Inflammatory macrophage treated with lipopolysaccharide for 1 hour (primary cell): ENCODE measurements around the gene PLEKHO2.
"Not testable (repeated sequence)": the region's sequence is repeated elsewhere in the genome, so short reads cannot be mapped to it uniquely, and the experiment has no call there.

Experiments used
- DNase-seq, 2 donors: peaks; one replicate each; pipeline ENCODE4 v3.0.0-alpha.2; 2020 to 2022

Gene PLEKHO2, protein sequence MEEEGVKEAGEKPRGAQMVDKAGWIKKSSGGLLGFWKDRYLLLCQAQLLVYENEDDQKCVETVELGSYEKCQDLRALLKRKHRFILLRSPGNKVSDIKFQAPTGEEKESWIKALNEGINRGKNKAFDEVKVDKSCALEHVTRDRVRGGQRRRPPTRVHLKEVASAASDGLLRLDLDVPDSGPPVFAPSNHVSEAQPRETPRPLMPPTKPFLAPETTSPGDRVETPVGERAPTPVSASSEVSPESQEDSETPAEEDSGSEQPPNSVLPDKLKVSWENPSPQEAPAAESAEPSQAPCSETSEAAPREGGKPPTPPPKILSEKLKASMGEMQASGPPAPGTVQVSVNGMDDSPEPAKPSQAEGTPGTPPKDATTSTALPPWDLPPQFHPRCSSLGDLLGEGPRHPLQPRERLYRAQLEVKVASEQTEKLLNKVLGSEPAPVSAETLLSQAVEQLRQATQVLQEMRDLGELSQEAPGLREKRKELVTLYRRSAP

DNA sequence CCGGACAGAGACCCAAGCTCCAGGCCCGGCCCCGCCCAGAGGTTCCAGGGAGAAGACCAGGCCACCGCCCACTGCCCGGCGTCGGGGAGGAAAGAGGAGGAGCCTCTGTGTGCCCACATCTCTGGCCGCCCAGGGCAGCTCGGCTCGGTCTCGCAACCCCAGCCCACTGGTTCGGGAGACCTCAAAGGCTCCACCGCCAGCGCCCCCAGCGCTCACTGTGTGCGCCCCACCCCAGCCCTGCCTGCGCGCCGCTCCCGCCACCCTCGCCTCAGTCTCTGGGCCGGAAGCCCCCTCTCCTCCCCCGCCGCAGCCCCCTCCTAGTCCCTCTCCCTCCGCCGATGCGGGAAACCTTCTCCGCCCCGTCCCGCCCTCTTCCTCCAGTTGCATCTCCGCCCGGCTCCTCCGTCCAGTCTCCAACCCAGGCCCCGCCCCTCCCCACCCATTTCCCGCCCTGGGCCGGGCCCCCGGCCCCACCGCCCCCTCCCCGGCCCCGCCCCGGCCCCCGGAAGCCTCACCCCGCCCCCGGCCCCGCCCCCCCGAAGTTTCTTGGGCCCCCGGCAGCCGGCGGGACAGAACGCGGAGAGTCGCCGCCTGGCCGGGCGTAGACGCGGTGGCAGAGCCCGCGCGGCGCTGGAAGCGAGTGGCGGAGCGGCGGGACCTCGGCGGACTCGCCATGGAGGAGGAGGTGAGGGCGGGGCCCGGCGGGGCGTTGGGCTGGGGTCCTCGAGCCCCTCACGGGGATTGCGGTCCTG lies at the start of gene PLEKHO2:
Gene PLEKHO2, plus strand, starts transcription at position 572 of the 752 bp plus-strand sequence. Its CDS starts 102 bp downstream, at position 674.
- peak; percentile 93 to 96 for DNase-seq

DNA sequence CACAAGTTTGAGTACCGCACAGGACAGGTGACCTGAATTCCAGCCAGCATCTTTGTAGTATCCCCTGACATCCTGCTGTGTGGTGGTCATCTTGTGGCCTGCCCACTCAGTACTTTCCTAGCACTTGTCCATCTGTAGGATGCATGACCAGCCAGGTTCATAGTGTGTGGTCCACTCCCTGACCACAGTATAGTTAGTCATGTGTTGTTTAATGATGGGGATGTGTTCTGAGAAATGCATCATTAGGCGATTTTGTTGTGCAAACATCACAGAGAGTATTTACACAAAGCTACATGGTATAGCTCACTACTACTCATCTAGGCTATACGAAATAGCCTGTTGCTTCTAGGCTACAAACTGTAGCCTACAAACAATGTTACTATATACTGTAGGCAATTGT lies 49.4 kb upstream of the PLEKHO2 start:
- DNase-seq: no peak

DNA sequence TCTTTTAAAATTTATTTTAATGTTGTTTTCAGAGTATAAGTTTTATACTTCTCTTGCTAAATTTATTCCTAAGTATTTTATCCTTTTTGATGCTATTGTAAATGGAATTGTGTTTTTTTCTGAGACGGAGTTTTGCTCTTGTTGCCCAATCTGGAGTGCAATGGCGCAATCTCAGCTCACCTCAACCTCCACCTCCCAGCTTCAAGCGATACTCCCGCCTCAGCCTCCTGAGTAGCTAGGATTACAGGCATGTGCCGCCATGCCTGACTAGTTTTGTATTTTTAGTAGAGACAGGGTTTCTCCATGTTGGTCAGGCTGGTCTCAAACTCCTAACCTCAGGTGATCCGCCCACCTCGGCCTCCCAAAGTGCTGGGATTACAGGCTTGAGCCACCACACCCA lies 46.4 kb upstream of the PLEKHO2 start:
- not testable (repeated sequence) for DNase-seq

DNA sequence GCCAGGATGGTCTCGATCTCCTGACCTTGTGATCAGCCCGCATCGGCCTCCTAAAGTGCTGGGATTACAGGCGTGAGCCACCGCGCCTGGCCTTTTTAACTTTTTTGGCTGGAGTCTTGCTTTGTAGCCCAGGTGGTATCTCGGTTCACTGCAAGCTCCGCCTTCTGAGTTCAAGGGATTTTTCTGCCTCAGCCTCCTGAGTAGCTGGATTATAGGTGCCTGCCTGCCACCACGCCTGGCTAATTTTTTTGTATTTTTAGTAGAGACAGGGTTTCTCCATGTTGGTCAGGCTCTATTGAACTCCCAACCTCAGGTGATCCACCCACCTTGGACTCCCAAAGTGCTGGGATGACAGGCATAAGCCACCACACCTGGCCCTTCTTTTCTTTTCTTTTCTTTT lies 45.8 kb upstream of the PLEKHO2 start:
- not testable (repeated sequence) for DNase-seq

DNA sequence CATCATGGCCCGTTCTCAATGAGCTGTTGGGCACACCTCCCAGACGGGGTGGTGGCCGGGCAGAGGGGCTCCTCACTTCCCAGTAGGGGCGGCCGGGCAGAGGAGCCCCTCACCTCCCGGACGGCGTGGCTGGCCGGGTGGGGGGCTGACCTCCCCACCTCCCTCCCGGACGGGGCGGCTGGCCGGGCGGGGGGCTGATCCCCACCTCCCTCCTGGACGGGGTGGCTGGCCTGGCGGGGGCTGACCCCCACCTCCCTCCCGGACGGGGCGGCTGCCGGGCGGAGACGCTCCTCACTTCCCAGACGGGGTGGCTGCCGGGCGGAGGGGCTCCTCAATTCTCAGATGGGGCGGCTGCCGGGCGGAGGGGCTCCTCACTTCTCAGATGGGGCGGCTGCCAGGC lies 42.8 kb upstream of the PLEKHO2 start:
- not testable (repeated sequence) for DNase-seq

DNA sequence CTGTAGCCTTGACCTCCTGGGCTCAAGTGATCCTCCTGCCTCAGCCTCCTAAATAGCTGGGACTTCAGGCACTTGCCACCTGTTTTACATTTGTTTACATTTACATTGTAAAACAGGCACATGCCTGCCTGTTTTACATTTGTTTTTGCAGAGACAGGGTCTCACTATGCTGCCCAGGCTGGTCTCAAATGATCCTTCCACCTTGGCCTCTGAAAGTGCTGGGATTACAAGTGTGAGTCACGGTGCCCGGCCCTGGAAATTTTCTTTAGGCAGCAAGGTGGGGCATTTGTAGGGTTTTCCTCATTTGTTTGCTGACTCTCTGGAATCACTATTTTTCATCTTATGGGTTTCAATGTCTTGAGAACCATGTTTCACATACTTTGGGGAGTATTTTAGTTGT lies 41.2 kb upstream of the PLEKHO2 start:
- DNase-seq: peak in 1 of 2 donors; percentile 10

DNA sequence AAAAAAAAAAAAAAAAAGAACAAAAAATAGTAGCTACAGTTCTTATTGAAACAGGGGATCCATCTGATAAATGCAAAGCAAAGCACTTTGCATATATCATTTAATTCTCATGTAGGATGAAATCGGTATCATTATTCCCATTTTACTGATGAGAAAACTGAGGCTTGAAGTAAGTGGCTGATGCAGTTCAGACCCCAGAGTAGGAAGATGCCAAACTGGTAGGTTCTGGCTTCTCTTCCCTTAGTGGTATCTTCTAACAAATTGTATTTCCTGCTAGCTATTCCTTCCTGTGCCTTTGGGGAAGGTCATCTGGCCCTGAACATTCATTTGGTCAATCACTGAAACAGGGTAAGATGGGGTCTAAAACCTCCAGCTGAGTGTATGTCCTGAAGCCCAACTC lies 38.2 kb upstream of the PLEKHO2 start:
- DNase-seq: no peak

DNA sequence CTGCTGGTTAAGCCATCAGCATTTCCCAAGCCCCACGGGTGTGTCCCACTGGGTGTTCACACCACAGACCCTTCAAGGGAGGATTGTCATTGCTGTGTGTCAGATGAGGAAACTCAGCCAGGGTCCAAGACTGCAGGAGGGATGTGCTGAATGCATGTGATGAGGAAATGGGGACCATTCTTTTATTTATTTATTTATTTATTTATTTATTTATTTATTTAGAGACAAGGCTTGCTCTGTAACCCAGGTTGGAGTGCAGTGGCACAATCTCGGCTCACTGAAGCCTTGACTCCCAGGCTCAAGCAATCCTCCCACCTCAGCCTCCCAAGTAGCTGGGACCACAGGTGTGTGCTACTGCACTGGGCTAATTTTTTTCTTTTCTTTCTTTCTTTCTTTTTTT lies 37.1 kb upstream of the PLEKHO2 start:
- DNase-seq: no peak

DNA sequence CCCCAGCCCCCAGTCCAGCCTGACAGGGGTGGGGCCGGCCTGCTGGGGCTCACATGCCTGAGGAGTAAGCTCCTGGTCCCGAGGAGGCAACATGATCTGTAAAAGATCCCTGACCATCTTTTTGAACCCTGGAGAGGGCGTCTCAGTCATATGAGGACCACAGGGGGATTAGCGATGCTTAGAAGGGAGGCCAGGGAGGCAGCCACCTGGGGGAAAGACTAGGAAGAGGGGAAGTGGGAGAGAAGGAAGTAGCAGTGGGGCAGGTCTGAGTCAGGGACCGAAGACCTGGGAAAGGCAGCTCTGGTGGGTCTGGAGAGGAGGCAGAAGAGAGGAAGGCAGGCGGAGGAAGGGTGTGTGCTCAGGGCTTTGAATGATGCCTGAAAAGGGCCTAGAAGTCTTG lies 35.2 kb upstream of the PLEKHO2 start:
- DNase-seq: no peak

DNA sequence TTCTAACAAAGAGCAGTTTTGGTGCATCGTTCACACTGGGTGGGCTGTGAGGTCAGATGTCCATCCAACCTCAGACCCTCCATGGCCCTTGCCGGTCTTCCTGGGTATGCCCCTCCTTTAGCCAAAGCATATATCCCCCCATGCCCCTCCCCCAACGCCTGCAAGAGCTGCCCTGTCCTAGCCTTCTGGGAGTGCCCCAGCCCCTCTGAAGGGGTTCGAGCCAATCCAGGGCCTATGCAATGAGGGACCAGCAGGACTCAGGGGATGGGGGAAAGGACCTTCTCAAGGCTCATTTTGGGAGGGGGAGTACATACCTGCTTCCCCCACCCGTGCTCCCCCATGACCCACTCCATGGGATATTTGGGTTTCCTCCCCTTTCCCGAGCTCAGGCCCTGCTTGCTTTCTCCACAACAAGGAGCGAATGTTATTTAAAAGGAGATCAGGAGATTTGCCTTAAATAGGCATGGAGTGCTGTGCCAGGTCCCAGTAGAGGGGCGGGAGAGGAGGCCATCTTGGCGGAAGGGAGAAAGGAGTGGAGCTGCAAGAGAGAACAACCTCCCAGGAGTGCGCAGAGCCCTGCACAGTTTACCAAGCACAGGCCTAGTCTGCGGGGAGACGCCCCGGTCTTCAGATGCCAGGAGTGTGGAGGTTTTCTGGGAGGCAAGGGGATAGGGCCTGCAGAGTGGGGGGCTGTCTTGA lies 34.5 kb upstream of the PLEKHO2 start:
- no peak for DNase-seq

DNA sequence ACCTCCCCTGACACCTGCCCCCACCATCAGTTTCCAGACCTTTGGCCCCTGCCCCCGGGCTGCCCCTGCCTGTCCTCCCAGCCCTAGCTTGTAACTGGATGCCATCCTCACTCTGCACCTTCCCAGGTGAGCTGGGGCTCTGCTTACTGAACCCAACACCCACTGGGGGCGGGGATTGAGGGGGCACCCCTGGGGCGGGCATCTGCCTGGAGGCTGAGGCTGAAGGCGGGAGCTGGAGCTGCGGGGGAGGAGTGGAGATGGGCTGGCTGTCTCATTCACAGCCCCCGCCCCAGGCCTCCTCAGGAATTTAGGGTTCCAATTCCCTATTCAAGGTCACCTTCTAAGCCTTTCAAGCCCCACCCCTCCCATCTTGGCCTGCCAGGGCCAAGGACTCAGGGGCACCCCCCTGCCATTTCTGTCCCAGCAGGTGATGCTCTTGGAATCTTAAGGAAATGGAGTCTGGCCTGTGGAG lies 33.9 kb upstream of the PLEKHO2 start:
- no peak for DNase-seq

DNA sequence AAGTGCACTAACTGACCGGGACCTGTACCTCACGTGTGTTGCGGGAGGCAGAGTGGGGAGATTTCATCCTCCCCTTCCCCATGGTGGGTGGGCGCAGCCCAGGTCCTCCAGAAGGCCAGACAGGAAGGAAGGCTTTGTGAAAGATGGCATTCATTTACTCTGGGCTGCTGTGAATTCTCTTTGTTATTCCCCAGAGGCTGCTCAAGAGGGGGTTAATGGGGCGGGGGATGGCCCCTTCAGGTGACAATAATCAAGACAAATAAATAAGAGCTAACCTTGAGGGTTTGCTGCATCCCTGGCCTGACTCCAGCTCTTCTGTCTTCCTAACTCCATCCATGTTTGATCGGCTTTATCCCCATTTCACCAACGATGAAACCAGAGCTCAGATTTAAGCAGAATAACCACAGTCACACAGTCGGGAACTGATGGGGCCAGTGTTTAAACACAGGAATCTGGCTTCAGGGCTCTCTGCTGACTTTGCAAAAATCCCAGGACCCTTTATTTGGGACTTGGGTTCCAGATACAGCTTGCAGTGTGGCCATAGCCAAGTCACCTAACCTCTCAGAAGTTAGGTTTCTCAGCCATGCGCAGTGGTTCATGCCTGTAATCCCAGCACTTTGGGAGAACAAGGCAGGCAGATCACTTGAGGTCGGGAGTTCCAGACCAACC lies 32.8 kb upstream of the PLEKHO2 start:
- no peak for DNase-seq

DNA sequence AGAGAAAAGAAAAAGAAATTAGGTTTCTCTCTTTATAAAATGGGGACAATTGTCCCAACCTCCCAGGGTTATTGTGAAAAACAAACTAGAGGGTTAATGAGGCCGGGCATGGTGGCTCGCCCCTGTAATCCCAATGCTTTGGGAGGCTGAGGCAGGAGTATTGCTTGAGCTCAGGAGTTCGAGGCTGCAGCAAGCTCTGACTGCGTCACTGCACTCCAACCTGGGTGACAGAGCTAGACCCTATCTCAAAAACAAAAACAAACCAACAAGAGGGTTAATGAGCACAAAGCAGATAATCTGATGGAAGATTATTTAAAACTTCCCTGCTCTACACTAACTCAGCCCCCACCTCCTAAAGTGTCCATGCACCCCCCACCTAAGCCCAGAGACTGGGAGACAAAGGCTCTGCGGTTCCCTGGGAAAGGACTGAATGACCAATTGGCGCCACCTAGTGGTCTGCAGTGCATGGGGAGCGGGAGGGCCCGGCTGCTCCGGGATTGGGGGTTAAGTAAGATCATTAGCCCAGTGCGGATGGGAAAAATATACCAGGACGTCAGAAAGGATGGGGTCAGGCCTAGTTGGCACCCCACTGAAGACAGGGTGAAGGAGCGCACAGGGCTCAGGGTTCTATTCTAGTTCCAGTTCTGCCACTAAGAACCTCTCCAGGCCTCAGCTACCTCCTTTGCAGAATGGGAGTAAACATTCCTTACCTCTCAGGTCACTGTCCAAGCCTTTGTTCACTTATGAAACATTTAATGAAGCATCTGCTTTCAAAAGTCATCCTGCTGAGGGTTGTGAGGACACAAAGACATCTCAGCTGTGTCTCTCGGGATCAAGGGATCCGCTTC lies 31.8 kb upstream of the PLEKHO2 start:
- DNase-seq: peak; percentile 38 to 88

DNA sequence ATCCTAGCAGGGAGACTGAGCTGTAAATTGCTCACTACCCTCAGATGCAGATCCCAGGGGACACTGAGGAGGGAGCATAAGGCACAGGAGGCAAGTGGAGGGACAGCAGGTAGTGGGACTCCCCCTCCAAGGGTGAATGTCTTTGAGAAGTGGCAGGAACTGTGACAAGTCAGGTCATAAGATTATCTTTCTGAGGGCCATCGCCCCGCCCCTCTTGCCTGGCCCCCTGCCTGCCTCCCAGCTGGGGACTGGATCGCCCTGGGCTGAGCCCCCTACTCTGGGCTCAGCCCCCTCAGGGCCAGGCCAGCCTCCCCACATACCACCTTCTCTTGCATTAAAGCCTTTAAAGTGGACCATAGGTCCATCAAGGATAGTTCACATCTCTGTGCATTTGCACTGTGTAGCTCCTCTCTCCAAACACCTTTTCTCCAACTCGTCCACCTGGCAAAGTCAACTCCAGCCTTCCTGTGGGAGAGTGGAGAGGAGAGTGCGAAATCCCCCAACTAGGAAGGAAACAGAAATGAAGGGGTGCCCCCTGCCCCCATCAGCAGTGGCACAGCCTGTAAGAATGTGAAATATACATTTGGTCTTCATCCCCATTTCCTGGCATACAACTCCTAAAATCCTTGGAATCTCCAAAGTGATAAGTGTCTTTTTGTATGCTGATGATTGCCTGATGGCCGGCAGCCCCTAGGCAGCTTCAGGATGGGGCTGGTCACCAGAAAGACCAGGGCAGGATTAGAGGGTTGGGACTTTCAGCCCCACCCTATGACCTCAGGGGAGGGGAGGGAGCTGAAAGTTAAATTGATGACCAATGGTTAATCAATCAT lies 31.0 kb upstream of the PLEKHO2 start:
- no peak for DNase-seq

DNA sequence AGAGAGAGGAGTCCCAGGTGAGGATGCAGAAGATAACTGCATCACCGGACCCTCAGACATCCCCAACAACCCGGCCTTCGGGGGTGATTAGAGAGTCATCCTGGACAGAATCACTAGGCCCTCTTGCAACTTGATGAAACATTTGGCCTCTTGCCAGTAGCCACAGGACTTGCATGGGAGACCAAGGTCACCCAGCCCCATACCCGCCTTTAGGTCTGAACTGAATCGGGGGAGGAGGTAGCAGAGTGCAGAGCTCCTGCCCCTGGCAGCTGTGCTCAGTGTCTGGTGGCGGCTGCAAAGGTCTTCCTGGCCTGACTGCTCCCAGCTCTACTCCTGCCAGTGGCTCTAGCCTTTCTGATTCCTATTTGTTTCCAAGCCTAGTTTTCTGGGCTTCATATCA lies 28.6 kb upstream of the PLEKHO2 start:
- no peak for DNase-seq

DNA sequence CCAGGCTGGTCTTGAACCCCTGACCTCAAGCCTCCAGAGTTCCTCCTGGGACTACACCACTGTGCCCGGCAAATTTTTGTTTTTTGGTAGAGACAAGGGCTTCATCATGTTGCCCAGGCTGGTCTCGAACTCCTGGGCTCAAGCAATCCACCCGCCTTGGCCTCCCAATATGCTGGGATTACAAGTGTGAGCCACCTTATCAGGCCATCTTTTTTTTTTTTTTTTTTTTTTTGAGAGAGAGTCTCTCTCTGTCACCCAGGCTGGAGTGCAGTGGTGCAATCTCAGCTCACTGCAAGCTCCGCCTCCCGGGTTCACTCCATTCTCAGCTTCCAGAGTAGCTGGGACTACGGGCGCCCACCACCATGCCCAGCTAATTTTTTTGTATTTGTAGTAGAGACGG lies 27.4 kb upstream of the PLEKHO2 start:
- DNase-seq: not testable (repeated sequence)

DNA sequence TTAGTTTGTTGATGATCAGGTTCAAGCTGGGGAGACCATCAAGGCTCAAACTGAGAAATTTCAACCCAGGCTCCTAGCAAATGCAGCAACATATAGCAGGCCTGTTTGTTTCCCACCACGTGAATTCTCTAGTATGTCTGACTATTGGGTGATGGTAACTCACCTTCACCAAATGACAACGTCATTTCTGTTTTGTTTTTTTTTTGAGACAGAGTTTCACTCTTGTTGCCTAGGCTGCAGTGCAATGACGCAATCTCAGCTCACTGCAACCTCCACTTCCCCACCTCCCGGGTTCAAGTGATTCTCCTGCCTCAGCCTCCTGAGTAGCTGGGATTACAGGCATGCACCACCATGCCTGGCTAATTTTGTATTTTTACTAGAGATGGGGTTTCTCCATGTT lies 26.8 kb upstream of the PLEKHO2 start:
- DNase-seq: peak in 1 of 2 donors; percentile 12

DNA sequence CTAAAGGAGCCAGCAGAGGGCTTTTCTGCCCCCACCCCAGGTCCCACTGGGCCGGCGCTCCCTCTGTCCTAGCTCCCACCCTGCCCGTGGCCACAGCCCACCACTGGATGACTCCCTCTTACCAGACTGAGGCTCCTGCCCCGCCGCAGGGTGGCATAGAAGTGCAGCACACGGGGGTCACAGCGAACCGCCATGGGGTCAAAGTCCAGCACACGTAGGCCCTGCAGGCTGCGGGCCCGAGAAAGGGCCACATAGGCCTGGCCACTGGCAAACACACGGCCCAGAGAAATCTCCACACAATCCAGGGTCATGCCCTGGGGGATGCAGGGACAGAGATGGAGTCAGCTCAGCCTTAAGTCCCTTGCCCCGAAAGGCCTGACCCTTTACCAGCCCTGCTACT lies 25.3 kb upstream of the PLEKHO2 start:
- DNase-seq: no peak

DNA sequence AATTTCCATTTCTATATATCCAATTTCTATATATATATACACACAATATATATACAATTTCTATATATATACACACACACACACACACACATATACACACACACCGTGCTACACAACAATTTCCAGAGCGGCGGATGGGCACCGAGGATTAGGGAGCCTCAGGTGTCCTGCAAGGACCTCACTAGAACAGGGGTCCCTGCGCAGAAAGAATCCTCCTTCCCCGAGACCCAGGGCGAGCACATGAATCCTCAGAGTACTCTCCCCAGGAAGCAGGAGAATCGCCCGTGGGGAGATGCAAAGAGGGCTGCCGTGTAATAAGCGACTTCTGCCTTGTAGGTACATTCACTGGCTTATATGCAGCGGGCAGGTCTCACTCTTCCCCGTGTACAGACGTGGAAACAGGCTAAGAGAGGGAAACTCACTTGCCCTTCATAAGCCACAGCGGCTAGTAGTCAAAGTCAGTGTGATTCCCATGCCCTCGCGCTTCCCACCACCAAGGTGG lies 16.7 kb upstream of the PLEKHO2 start:
- no peak for DNase-seq
